ENCODE data around the gene CACNA2D2.

CACNA2D2 gene

GRCh38 chr3:50524746-50525145, 21.3 kb upstream of the CACNA2D2 start:
- no peaks in the 10 kb centered on the region for H4K20me1 ChIP-seq (ENCODE audit: insufficient read depth, low read length, poor library complexity, severe bottlenecking)
- no peak overlapping the region for H2AFZ ChIP-seq (ENCODE audit: low read length)
- H3F3A ChIP-seq (ENCODE audit: low read depth), result no peaks in the 10 kb centered on the region
- no peaks in the 10 kb centered on the region for H3K79me2 ChIP-seq (ENCODE audit: insufficient read depth, low read length)
- no peak for TF ChIP-seq CTCF (conservative IDR thresholded peaks at IDR 0.05; ENCODE audit: low read length)
- no peak for TF ChIP-seq EZH2phosphoT487 (IDR thresholded peaks at IDR 0.05; ENCODE audit: borderline replicate concordance)
- H3K4me3 ChIP-seq (ENCODE audit: low read length, poor library complexity, severe bottlenecking), result no peak overlapping the region
- H3K4me1 ChIP-seq (ENCODE audit: insufficient read depth, low read length, poor library complexity, severe bottlenecking), result no peaks in the 10 kb centered on the region
- no peaks in the 10 kb centered on the region for H3K9me3 ChIP-seq (ENCODE audit: insufficient read depth, low read depth, low read length)
- no peaks in the 10 kb centered on the region for H3K36me3 ChIP-seq (ENCODE audit: insufficient read depth, low read length)
- H3K4me2 ChIP-seq (ENCODE audit: low read depth, low read length, poor library complexity, severe bottlenecking), result no peak overlapping the region
- no peaks in the 10 kb centered on the region for H3K9me2 ChIP-seq (replicated peaks; ENCODE audit: low read depth, low read length)
- no peaks in the 10 kb centered on the region for H3K27me3 ChIP-seq (ENCODE audit: insufficient read depth, low read length, poor library complexity, severe bottlenecking)
- H3K9ac ChIP-seq (ENCODE audit: low read depth, low read length, poor library complexity, severe bottlenecking), result no peak overlapping the region

- no peaks in the 10 kb centered on the region for H3K27me3 ChIP-seq (ENCODE audit: insufficient read depth, low read length, poor library complexity, severe bottlenecking)
- H3K9me2 ChIP-seq (replicated peaks; ENCODE audit: low read depth, low read length), result no peaks in the 10 kb centered on the region
- no peaks in the 10 kb centered on the region for H3K4me1 ChIP-seq (ENCODE audit: insufficient read depth, low read length, poor library complexity, severe bottlenecking)
- H3K4me2 ChIP-seq (ENCODE audit: low read depth, low read length, poor library complexity, severe bottlenecking), result no peak overlapping the region
- no peaks in the 10 kb centered on the region for H3F3A ChIP-seq (ENCODE audit: low read depth)
- H3K9me3 ChIP-seq (ENCODE audit: insufficient read depth, low read depth, low read length), result no peaks in the 10 kb centered on the region
- no peaks in the 10 kb centered on the region for H3K79me2 ChIP-seq (ENCODE audit: insufficient read depth, low read length)
- no peak for TF ChIP-seq CTCF (conservative IDR thresholded peaks at IDR 0.05; ENCODE audit: low read length)
- no peak overlapping the region for H2AFZ ChIP-seq (ENCODE audit: low read length)
- no peaks in the 10 kb centered on the region for H4K20me1 ChIP-seq (ENCODE audit: insufficient read depth, low read length, poor library complexity, severe bottlenecking)
- no peaks in the 10 kb centered on the region for H3K36me3 ChIP-seq (ENCODE audit: insufficient read depth, low read length)
- no peak overlapping the region for H3K4me3 ChIP-seq (ENCODE audit: low read length, poor library complexity, severe bottlenecking)
- H3K9ac ChIP-seq (ENCODE audit: low read depth, low read length, poor library complexity, severe bottlenecking), result no peak overlapping the region
These were observed 19.9 kb upstream of the CACNA2D2 start for GRCh38 chr3:50523279-50523811.

GRCh38 chr3:50521572-50521971, 18.1 kb upstream of the CACNA2D2 start:
- Histone ChIP-seq H2AFZ (ENCODE audit: low read length) (no peak overlapping the region), H3K4me2 (ENCODE audit: low read depth, low read length, poor library complexity, severe bottlenecking) (no peak overlapping the region), H3K4me3 (ENCODE audit: low read length, poor library complexity, severe bottlenecking) (no peak overlapping the region), H3K79me2 (ENCODE audit: insufficient read depth, low read length) (no peaks in the 10 kb centered on the region), H3K9ac (ENCODE audit: low read depth, low read length, poor library complexity, severe bottlenecking) (no peak overlapping the region), H3K9me2 (replicated peaks; ENCODE audit: low read depth, low read length) (no peaks in the 10 kb centered on the region), H3K36me3 (ENCODE audit: insufficient read depth, low read length) (no peaks in the 10 kb centered on the region), H4K20me1 (ENCODE audit: insufficient read depth, low read length, poor library complexity, severe bottlenecking) (no peaks in the 10 kb centered on the region), H3F3A (ENCODE audit: low read depth) (no peaks in the 10 kb centered on the region), H3K9me3 (ENCODE audit: insufficient read depth, low read depth, low read length) (no peaks in the 10 kb centered on the region), H3K27me3 (ENCODE audit: insufficient read depth, low read length, poor library complexity, severe bottlenecking) (no peaks in the 10 kb centered on the region), H3K4me1 (ENCODE audit: insufficient read depth, low read length, poor library complexity, severe bottlenecking) (no peaks in the 10 kb centered on the region)
- TF ChIP-seq CTCF (conservative IDR thresholded peaks at IDR 0.05; ENCODE audit: low read length) (no peak), EZH2phosphoT487 (IDR thresholded peaks at IDR 0.05; ENCODE audit: borderline replicate concordance) (no peak)
